DOHH2 (cell line): Measurements from ENCODE around the gene ITPRID2.

ENCODE experiments used
- EZH2phosphoT487 ChIP-seq: fragments of 200-600 bp; sonication (generic); IDR thresholded peaks from 2 replicates; pipeline ENCODE4 v1.6.1; 2017; ENCODE audit warnings: borderline replicate concordance, mild to moderate bottlenecking, antibody characterized with exemption, low read length, moderate library complexity, mixed read lengths
- TF ChIP-seq, protein P1 (sequence below): fragments of 200-600 bp; sonication (generic); IDR thresholded peaks from one replicate; pipeline ENCODE4 v1.5.1; 2014; ENCODE audit warnings: antibody characterized with exemption, mild to moderate bottlenecking, low read depth, low read length; ENCODE audit not compliant: poor library complexity, severe bottlenecking

- TF ChIP-seq, protein P1, sequence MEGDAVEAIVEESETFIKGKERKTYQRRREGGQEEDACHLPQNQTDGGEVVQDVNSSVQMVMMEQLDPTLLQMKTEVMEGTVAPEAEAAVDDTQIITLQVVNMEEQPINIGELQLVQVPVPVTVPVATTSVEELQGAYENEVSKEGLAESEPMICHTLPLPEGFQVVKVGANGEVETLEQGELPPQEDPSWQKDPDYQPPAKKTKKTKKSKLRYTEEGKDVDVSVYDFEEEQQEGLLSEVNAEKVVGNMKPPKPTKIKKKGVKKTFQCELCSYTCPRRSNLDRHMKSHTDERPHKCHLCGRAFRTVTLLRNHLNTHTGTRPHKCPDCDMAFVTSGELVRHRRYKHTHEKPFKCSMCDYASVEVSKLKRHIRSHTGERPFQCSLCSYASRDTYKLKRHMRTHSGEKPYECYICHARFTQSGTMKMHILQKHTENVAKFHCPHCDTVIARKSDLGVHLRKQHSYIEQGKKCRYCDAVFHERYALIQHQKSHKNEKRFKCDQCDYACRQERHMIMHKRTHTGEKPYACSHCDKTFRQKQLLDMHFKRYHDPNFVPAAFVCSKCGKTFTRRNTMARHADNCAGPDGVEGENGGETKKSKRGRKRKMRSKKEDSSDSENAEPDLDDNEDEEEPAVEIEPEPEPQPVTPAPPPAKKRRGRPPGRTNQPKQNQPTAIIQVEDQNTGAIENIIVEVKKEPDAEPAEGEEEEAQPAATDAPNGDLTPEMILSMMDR, result no peak
- TF ChIP-seq EZH2phosphoT487, result no peak
Measured at GRCh38 chr2:181859123-181859522, 32.4 kb upstream of the ITPRID2 start.
